Mucosa of descending colon (tissue), 3 donors: ENCODE measurements around the gene CMSS1. TPM values are rescaled to one million over a fixed set of nuclear protein-coding genes. Genes with fewer than 3 reads are reported as not detected.
A peak's percentile ranks its signal among the peaks of the same experiment; 100 is the strongest.

Experiments
- ATAC-seq: fragments of 200-7000 bp; cut with Tn5 transposase; one replicate; pipeline ENCODE4 v1.9.1; 2020; ENCODE audit warnings: mild to moderate bottlenecking, moderate library complexity
- DNase-seq, 3 donors: peaks; one replicate each; pipeline ENCODE4 v3.0.0-alpha.2; 2020
- H3K36me3 ChIP-seq: fragments of 200-600 bp; one replicate; pipeline ENCODE4 v1.8.0; 2021; ENCODE audit warnings: low read depth, mild to moderate bottlenecking
- H3K4me1 ChIP-seq: fragments of 200-600 bp; one replicate; pipeline ENCODE4 v1.8.0; 2021; ENCODE audit warnings: low read depth, mild to moderate bottlenecking
- H3K4me3 ChIP-seq: fragments of 200-600 bp; one replicate; pipeline ENCODE4 v1.8.0; 2021; ENCODE audit warnings: mild to moderate bottlenecking
- H3K9me3 ChIP-seq: fragments of 200-600 bp; one replicate; pipeline ENCODE4 v1.8.0; 2021; ENCODE audit warnings: mild to moderate bottlenecking
- intact Hi-C, 2 donors: fragments of 100-400 bp; cut with DNase I in 1 of 2; cut with micrococcal nuclease in 1 of 2; formaldehyde crosslinking; loops; one replicate each; pipeline versions ENCODE4 v1.11.0 to v1.11.1; 2022; cut with DNase I, micrococcal nuclease
- total RNA-seq, 3 donors: library from RNA; stranded (reverse); fragmentation: NEBNext Ultra II Directional in 2 of 3; extraction: Animal tissue kit (Norgen Biotek cat#: 25700) in 2 of 3; gene quantifications; one replicate each; pipeline versions ENCODE4 v1.2.1 to v1.2.4, GENCODE V29; 2021 to 2023
- TF ChIP-seq, protein P1 (sequence below): fragments of 200-600 bp; IDR thresholded peaks from one replicate; pipeline ENCODE4 v1.8.0; 2022; ENCODE audit warnings: antibody characterized with exemption, mild to moderate bottlenecking
- donor health status: DM: no; HTN: no; CAD: no; lungs with moderate emphysema.
- donor health status: DM: no; HTN: no; CAD: no.
- donor health status: DM: no; HTN: yes; CAD: no.

CMSS1 gene
- total RNA-seq, 3 donors from 2014 or later = 9.6 to 24.2 (median 13.8) TPM

DNA sequence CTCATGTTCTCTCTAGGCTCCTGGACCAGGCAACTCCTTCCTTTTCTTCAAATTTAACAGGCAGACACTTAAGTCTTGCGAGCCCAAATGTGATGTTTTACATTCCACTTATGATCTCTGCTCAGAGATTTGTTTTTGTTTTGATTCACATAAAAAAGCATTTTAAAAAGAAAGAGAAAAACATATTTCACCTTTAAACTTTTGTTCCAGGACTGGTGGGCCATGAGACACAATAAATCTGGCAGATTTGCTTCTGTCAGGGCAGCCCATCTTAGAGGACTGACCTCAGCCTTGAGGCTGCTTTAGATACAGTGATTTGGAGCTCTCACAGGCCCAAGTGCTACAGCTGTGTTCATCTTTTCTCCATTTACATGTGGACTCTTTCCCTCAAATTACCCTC, 52.0 kb downstream of the CMSS1 start:
- no peaks in the 10 kb centered on the region for H3K36me3 ChIP-seq
- H3K4me3 ChIP-seq = no peak overlapping the region
- no peaks in the 10 kb centered on the region for H3K9me3 ChIP-seq
- DNase-seq = no peak
- no peak for ATAC-seq
- TF ChIP-seq, protein P1, sequence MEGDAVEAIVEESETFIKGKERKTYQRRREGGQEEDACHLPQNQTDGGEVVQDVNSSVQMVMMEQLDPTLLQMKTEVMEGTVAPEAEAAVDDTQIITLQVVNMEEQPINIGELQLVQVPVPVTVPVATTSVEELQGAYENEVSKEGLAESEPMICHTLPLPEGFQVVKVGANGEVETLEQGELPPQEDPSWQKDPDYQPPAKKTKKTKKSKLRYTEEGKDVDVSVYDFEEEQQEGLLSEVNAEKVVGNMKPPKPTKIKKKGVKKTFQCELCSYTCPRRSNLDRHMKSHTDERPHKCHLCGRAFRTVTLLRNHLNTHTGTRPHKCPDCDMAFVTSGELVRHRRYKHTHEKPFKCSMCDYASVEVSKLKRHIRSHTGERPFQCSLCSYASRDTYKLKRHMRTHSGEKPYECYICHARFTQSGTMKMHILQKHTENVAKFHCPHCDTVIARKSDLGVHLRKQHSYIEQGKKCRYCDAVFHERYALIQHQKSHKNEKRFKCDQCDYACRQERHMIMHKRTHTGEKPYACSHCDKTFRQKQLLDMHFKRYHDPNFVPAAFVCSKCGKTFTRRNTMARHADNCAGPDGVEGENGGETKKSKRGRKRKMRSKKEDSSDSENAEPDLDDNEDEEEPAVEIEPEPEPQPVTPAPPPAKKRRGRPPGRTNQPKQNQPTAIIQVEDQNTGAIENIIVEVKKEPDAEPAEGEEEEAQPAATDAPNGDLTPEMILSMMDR = no peak
- H3K4me1 ChIP-seq = peaks cover 18% of the 10 kb centered on the region
- intact Hi-C loops = loop anchor here in 1 of 2 donors (10.0 kb wide), 1 partner anchor 55 kb away; no protein-coding TSS in a partner anchor

DNA sequence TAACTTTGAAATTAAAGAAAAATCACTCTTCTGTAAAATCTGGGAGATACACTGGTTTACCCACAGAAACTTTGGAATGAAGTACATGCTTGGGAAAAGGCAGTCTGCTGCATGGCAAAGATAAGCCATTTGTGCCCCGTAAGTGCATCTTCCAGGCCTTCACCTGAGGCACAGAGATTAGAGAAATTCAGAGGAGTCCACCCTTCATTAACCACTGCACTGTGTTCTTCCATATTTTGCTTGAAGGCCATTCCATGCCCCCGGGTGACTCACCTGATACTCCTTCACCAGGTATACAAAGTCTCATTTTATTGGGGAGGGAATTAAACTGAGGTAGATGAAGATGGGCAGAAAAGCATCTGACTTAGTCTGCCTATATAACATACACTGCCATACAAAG, 53.0 kb downstream of the CMSS1 start:
- Histone ChIP-seq H3K4me3 (no peak overlapping the region), H3K9me3 (no peaks in the 10 kb centered on the region), H3K36me3 (no peaks in the 10 kb centered on the region), H3K4me1 (peaks cover 18% of the 10 kb centered on the region)
- TF ChIP-seq, protein P1 = no peak
- DNase-seq = no peak
- intact Hi-C loops = loop anchor here in 1 of 2 donors (10.0 kb wide), 1 partner anchor 54 kb away; no protein-coding TSS in a partner anchor
- no peak for ATAC-seq

DNA sequence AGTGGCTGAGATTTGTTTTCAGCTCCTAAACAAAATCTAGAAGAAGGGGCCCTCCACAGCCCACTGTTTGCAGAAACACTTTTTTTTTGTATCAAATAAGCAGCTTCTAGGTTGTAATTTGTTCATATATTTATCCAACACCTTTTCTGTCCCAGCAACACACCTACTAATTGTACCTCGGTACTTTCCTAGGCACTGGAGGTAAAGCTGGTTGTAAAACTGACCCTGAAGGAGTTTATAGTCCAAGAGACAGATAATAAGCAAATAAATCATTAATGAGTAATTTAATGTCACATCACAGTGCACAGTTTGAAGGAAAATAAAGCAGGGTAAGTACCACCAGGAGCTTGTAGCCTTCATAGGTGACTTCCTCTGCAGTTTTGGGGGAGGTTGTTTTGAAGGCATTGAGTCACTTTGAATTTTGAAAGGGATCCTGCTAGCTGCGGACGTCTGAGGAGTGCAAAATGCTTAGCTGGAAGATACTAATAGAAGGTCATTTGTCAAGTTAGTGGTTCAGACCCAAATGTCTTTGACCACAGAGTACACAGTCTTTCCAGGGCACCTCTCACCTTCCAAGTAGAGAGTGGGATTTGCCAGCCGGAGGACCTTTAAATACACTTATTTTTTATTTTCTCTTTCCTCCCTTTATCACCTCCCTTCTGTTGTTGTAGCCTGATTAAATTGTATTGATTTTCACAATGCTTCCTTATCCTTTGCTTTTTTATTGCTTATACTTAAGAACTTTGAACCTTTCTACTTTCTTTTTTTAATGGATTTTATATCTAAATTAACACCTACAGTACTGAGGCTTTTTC, 53.8 kb downstream of the CMSS1 start:
- no peaks in the 10 kb centered on the region for H3K36me3 ChIP-seq
- intact Hi-C loops = loop anchor here in 1 of 2 donors (10.0 kb wide), 1 partner anchor 53 kb away; no protein-coding TSS in a partner anchor
- TF ChIP-seq, protein P1 = no peak
- H3K9me3 ChIP-seq = no peaks in the 10 kb centered on the region
- H3K4me3 ChIP-seq = no peak overlapping the region
- H3K4me1 ChIP-seq = peaks cover 17% of the 10 kb centered on the region
- DNase-seq = no peak
- peak; percentile 31 for ATAC-seq

DNA sequence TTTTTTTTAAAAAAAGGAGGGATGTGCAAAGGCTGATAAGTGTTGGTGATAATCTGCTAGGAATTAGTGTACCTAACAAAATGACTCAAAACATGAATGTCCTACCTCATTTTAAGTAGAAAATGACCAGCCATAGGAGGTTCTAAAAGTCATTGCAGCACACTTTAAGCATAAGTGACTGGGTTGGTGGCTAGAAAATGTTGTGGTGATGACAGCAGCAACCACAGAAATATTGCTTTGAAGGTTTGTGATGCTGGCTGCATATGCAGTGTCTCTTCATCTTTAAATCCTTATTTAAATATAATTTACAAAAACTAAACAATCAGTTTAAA, 55.2 kb downstream of the CMSS1 start:
- peaks cover 13% of the 10 kb centered on the region for H3K4me1 ChIP-seq
- intact Hi-C loops = loop anchor here in 1 of 2 donors (10.0 kb wide), 1 partner anchor 52 kb away; no protein-coding TSS in a partner anchor
- H3K9me3 ChIP-seq = no peaks in the 10 kb centered on the region
- TF ChIP-seq, protein P1 = no peak
- ATAC-seq (no peak), DNase-seq (no peak)
- H3K4me3 ChIP-seq = no peak overlapping the region
- no peaks in the 10 kb centered on the region for H3K36me3 ChIP-seq

DNA sequence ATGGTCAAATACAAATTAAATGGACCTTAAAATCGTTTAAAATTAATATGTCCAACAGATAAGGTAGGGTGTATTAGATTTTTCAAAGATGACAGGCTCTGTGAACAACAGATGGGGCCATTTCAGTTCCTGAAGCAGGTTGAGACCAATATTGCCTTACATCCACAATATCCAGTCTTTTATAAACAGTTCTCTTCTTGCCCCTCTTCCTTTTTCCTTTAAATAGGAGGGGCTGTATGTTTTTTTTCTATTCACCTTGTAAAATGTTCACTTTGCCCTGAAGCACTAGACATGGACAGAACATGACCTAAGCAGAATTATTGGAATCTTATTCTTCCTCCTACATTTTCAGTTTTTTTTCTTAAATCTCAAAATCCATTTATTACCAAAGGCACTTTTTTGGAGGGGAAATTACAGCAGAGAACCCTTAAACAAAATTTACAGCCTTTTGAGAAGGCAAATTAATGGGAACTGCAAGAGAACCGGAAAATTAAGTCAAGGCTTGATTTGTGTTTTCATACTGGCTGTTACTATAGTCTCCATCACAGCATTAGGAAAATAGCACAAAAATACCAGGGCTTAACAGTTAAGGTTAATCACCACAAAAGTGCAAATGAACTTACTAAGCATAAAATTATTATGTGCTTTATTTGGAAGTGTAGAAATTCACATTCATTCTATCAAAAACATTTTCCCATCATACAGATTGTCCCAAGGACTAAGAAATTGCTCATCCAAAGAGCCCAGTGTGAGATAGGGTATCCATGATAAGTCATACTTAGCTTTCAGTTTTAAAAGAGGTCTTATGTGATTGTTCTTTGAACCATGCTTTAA, 55.8 kb downstream of the CMSS1 start:
- ATAC-seq (no peak), DNase-seq (no peak)
- TF ChIP-seq, protein P1 = no peak
- H3K4me3 ChIP-seq = no peak overlapping the region
- intact Hi-C loops = loop anchor here in 1 of 2 donors (10.0 kb wide), 1 partner anchor 51 kb away; no protein-coding TSS in a partner anchor
- H3K36me3 ChIP-seq = no peaks in the 10 kb centered on the region
- H3K4me1 ChIP-seq = peaks cover 13% of the 10 kb centered on the region
- H3K9me3 ChIP-seq = no peaks in the 10 kb centered on the region
